GM12891 (cell line): ENCODE data around the gene THPO.

Experiments
- DNase-seq: peaks from one replicate; pipeline ENCODE4 v3.0.0; 2011; ENCODE audit warnings: low spot score; ENCODE audit not compliant: insufficient read length
- FAIRE-seq: peaks from 2 replicates; lab custom pipeline; 2011; peaks lifted over from hg19 to GRCh38; lab: Jason Lieb, UNC
- PAX5 ChIP-seq: IDR thresholded peaks from 2 replicates; pipeline ENCODE4 v1.6.1; 2011; ENCODE audit warnings: low read length, moderate library complexity, mild to moderate bottlenecking; ENCODE audit not compliant: insufficient read depth, severe bottlenecking
- POLR2A ChIP-seq: IDR thresholded peaks from 2 replicates; pipeline ENCODE4 v1.6.1; 2011; ENCODE audit warnings: low read depth, low read length, control low read depth
- POLR2AphosphoS5 ChIP-seq: IDR thresholded peaks from 2 replicates; pipeline ENCODE4 v1.6.1; 2011; ENCODE audit warnings: low read depth, low read length, control low read depth
- POU2F2 ChIP-seq: IDR thresholded peaks from 2 replicates; pipeline ENCODE4 v1.6.1; 2011; ENCODE audit warnings: low read depth, mild to moderate bottlenecking, control low read depth, low read length, moderate library complexity
- SPI1 ChIP-seq: IDR thresholded peaks from 2 replicates; pipeline ENCODE4 v1.6.1; 2011; ENCODE audit warnings: low read depth, low read length, control low read depth
- TAF1 ChIP-seq: IDR thresholded peaks from 2 replicates; pipeline ENCODE4 v1.6.1; 2011; ENCODE audit warnings: low read depth, low read length, control low read depth

THPO gene

GRCh38 chr3:184352149-184352785 lies 25.7 kb downstream of the THPO start:
- TF ChIP-seq POLR2AphosphoS5 (no peak), PAX5 (no peak), SPI1 (no peak), POLR2A (no peak), TAF1 (no peak), POU2F2 (no peak)
- DNase-seq (no peak), FAIRE-seq (no peak)

- DNase-seq: no peak
- no peak for TF ChIP-seq POLR2A
- no peak for TF ChIP-seq PAX5
- no peak for TF ChIP-seq POU2F2
- no peak for TF ChIP-seq TAF1
- no peak for TF ChIP-seq POLR2AphosphoS5
- no peak for TF ChIP-seq SPI1
- no peak for FAIRE-seq
Measured at GRCh38 chr3:184351511-184352148, 26.4 kb downstream of the THPO start.

GRCh38 chr3:184350618-184351017 lies 27.4 kb downstream of the THPO start:
- DNase-seq (no peak), FAIRE-seq (no peak)
- no peak for TF ChIP-seq PAX5
- TF ChIP-seq TAF1: no peak
- TF ChIP-seq SPI1: no peak
- TF ChIP-seq POU2F2: no peak
- TF ChIP-seq POLR2A: no peak
- no peak for TF ChIP-seq POLR2AphosphoS5

GRCh38 chr3:184349563-184350470 lies 28.2 kb downstream of the THPO start:
- FAIRE-seq (no peak), DNase-seq (no peak)
- TF ChIP-seq PAX5: no peak
- no peak for TF ChIP-seq POLR2AphosphoS5
- no peak for TF ChIP-seq SPI1
- no peak for TF ChIP-seq POLR2A
- TF ChIP-seq TAF1: no peak
- no peak for TF ChIP-seq POU2F2

- DNase-seq (no peak), FAIRE-seq (no peak)
- TF ChIP-seq POLR2A (no peak), SPI1 (no peak), POU2F2 (no peak), POLR2AphosphoS5 (no peak), PAX5 (no peak), TAF1 (no peak)
Measured at GRCh38 chr3:184348057-184348382, 30.0 kb downstream of the THPO start.

- TF ChIP-seq PAX5: no peak
- TF ChIP-seq POLR2AphosphoS5: no peak
- no peak for TF ChIP-seq TAF1
- no peak for TF ChIP-seq POU2F2
- no peak for TF ChIP-seq SPI1
- TF ChIP-seq POLR2A: no peak
- no peak for DNase-seq
- FAIRE-seq: no peak
Measured at GRCh38 chr3:184347321-184348056, 30.5 kb downstream of the THPO start.

GRCh38 chr3:184346480-184347190 lies 31.4 kb downstream of the THPO start:
- no peak for FAIRE-seq

More at GRCh38 chr3:184346480-184347190, 31.4 kb downstream of the THPO start:
- TF ChIP-seq PAX5 (no peak), POLR2A (no peak), POU2F2 (no peak), SPI1 (no peak)
- no peak for DNase-seq
